ENCODE data around the gene AKAP3.

DNA sequence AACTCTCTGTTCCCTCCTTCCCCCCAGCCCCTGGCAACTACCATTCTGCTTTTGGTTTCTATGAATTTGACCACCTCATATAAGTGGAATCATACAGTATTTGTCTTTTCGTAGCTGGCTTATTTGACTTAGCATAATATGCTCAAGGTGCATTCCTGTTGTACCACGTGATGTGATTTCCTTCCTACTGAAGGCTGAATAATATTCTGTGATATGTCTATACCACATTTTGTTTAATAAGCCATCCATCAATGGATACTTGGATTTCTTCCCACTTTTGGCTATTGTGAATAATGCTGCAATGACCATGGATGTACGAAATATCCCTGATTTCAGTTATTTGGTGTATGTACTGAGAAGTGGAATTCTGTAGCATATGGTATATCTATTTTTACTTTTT is 16.4 kb upstream of the AKAP3 start:
- TF ChIP-seq, protein P1, sequence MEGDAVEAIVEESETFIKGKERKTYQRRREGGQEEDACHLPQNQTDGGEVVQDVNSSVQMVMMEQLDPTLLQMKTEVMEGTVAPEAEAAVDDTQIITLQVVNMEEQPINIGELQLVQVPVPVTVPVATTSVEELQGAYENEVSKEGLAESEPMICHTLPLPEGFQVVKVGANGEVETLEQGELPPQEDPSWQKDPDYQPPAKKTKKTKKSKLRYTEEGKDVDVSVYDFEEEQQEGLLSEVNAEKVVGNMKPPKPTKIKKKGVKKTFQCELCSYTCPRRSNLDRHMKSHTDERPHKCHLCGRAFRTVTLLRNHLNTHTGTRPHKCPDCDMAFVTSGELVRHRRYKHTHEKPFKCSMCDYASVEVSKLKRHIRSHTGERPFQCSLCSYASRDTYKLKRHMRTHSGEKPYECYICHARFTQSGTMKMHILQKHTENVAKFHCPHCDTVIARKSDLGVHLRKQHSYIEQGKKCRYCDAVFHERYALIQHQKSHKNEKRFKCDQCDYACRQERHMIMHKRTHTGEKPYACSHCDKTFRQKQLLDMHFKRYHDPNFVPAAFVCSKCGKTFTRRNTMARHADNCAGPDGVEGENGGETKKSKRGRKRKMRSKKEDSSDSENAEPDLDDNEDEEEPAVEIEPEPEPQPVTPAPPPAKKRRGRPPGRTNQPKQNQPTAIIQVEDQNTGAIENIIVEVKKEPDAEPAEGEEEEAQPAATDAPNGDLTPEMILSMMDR (IDR thresholded peaks at IDR 0.05; ENCODE audit: low read depth, low read length, missing input control): no peak
- TF ChIP-seq SP1 (IDR thresholded peaks at IDR 0.05): no peak
- no peak for TF ChIP-seq RAD21 (IDR thresholded peaks at IDR 0.05)
- TF ChIP-seq GABPA (IDR thresholded peaks at IDR 0.05 in 1 of 2, conservative IDR thresholded peaks at IDR 0.05 in 1 of 2): no peak
- no peak for TF ChIP-seq JUND (IDR thresholded peaks at IDR 0.05)
- TF ChIP-seq, protein P2, sequence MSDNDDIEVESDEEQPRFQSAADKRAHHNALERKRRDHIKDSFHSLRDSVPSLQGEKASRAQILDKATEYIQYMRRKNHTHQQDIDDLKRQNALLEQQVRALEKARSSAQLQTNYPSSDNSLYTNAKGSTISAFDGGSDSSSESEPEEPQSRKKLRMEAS (IDR thresholded peaks at IDR 0.05): no peak
- no peak for TF ChIP-seq HNF4G (IDR thresholded peaks at IDR 0.05)
- no peak for TF ChIP-seq HNF4A (conservative IDR thresholded peaks at IDR 0.05)

Data from liver (tissue), 3 donors.